ENCODE data around the gene FBP2. TPM values are rescaled to one million over a fixed set of nuclear protein-coding genes. Genes with fewer than 3 reads are reported as not detected.
"Not testable (repeated sequence)": the region's sequence is repeated elsewhere in the genome, so short reads cannot be mapped to it uniquely, and the experiment has no call there.

FBP2 gene
- total RNA-seq, 1 experiment from 2014 or later, result not detected

- DNase-seq (ENCODE audit: low read depth), result not testable (repeated sequence)
These were observed 29.3 kb downstream of the FBP2 start for GRCh38 chr9:94564279-94564678.

- no peak for DNase-seq (ENCODE audit: low read depth)
These were observed 30.1 kb downstream of the FBP2 start for GRCh38 chr9:94563548-94563947.

GRCh38 chr9:94560237-94560636, 33.4 kb downstream of the FBP2 start:
- no peak for DNase-seq (ENCODE audit: low read depth)

GRCh38 chr9:94557376-94557775, 36.2 kb downstream of the FBP2 start:
- DNase-seq (ENCODE audit: low read depth), result no peak

- peak; percentile 73 for DNase-seq (ENCODE audit: low read depth)
These were observed 38.9 kb downstream of the FBP2 start, which contains the start of gene PCAT7 for GRCh38 chr9:94554439-94555331. Gene PCAT7 (plus strand): TSS chr9:94555083.

- DNase-seq (ENCODE audit: low read depth), result no peak
These were observed 39.6 kb downstream of the FBP2 start for GRCh38 chr9:94554078-94554438.

- DNase-seq (ENCODE audit: low read depth), result peak; percentile 17
These were observed 40.3 kb downstream of the FBP2 start for GRCh38 chr9:94553029-94553938.

- no peak for DNase-seq (ENCODE audit: low read depth)
These were observed 47.7 kb downstream of the FBP2 start for GRCh38 chr9:94545940-94546339.

GRCh38 chr9:94544335-94544734, 49.3 kb downstream of the FBP2 start:
- not testable (repeated sequence) for DNase-seq (ENCODE audit: low read depth)

- DNase-seq (ENCODE audit: low read depth), result no peak
These were observed 54.7 kb downstream of the FBP2 start for GRCh38 chr9:94538908-94539307.

GRCh38 chr9:94534901-94535300, 58.7 kb downstream of the FBP2 start:
- DNase-seq (ENCODE audit: low read depth), result peak; percentile 12

GRCh38 chr9:94533601-94534000, 60.0 kb downstream of the FBP2 start:
- DNase-seq (ENCODE audit: low read depth), result no peak

GRCh38 chr9:94533155-94533554, 60.5 kb downstream of the FBP2 start:
- DNase-seq (ENCODE audit: low read depth), result no peak

- no peak for DNase-seq (ENCODE audit: low read depth)
These were observed 64.7 kb downstream of the FBP2 start for GRCh38 chr9:94528886-94529285.

GRCh38 chr9:94526951-94527350, 66.7 kb downstream of the FBP2 start:
- no peak for DNase-seq (ENCODE audit: low read depth)

- no peak for DNase-seq (ENCODE audit: low read depth)
These were observed 67.4 kb downstream of the FBP2 start for GRCh38 chr9:94526271-94526670.

GRCh38 chr9:94525396-94526035, 68.1 kb downstream of the FBP2 start:
- DNase-seq (ENCODE audit: low read depth), result no peak

GRCh38 chr9:94517254-94517653, 76.4 kb downstream of the FBP2 start:
- DNase-seq (ENCODE audit: low read depth), result no peak

- DNase-seq (ENCODE audit: low read depth), result no peak
These were observed 78.9 kb downstream of the FBP2 start for GRCh38 chr9:94514722-94515121.

- DNase-seq (ENCODE audit: low read depth), result no peak
These were observed 81.7 kb downstream of the FBP2 start for GRCh38 chr9:94511955-94512265.

- DNase-seq (ENCODE audit: low read depth), result peak; percentile 22
These were observed 82.3 kb downstream of the FBP2 start for GRCh38 chr9:94511134-94511954.

Data from M059J (cell line).